ENCODE data around the gene SAMD14. TPM values are rescaled to one million over a fixed set of nuclear protein-coding genes. Genes with fewer than 3 reads are reported as not detected.

Gene SAMD14
- total and polyA plus RNA-seq, 2 of the 4 experiments (the other 2 are of a cell fraction), result 1.4 to 6.2 TPM

- no peaks in the 10 kb centered on the region for H4K20me1 ChIP-seq (ENCODE audit: insufficient read depth, low read length)
- H3K9me3 ChIP-seq (ENCODE audit: control insufficient read depth, insufficient read depth, low read length), result no peaks in the 10 kb centered on the region
- in situ Hi-C loops (cut with MboI; ENCODE audit: low sequenced_read_pairs) (no loop called here), intact Hi-C loops (cut with micrococcal nuclease) (loop anchor here (2.0 to 10.0 kb wide), 2 partner anchors 40 to 872 kb away; no protein-coding TSS in a partner anchor), dilution Hi-C loops (cut with HindIII; ENCODE audit: low sequenced_read_pairs, unreplicated experiment) (no loop called here)
- BruUV-seq (replicated peaks), result no TSS peak
- no peak for ATAC-seq (ENCODE audit: low read depth)
- no peak overlapping the region; the same call in 1 of the 2 replicates for H3K56ac ChIP-seq (ENCODE audit: extremely low read depth, insufficient read depth, low read length)
- H2BK20ac ChIP-seq (ENCODE audit: low read depth, low read length), result peak overlapping the region; percentile 39; the same call in 1 of the 2 replicates
- H3K36me3 ChIP-seq (ENCODE audit: control insufficient read depth, insufficient read depth, low read length), result peaks cover 26% of the 10 kb centered on the region
- no peak overlapping the region for H2BK120ac ChIP-seq (ENCODE audit: low read depth, low read length)
- ChIA-PET CTCF (interaction anchor here (1.2 kb wide), 1 partner anchor 27 kb away, joined by 3 read pairs; no protein-coding TSS in a partner anchor), POLR2A (ENCODE audit: unreplicated experiment) (no interaction called here)
- peak overlapping the region; percentile 87; the same call in 1 of the 2 replicates for H3K23ac ChIP-seq (ENCODE audit: low read depth, low read length)
- H2BK15ac ChIP-seq (ENCODE audit: low read depth, low read length), result no peak overlapping the region
- no peak for DNase-seq
- H3K14ac ChIP-seq (replicated peaks; ENCODE audit: low read depth, low read length), result peak overlapping the region; percentile 48; the same call in 1 of the 2 replicates
- no peak overlapping the region for H2AFZ ChIP-seq (replicated peaks; ENCODE audit: low read length, poor library complexity)
- H3K27me3 ChIP-seq (ENCODE audit: control insufficient read depth, insufficient read depth, low read length), result no peaks in the 10 kb centered on the region
- peaks cover 56 to 89% of the 10 kb centered on the region in 2 experiments for H3K79me1 ChIP-seq (ENCODE audit: low read depth in 1 of 2, low read length in 2 of 2)
- no peak overlapping the region for H3K18ac ChIP-seq (ENCODE audit: low read depth, low read length)
- no CpG with 5 or more reads among the region's 2 CpGs for WGBS, 2 experiments (ENCODE audit: extremely low coverage in 2 of 2, insufficient read length in 1 of 2)
- H3K9me1 ChIP-seq (ENCODE audit: insufficient read depth, low read length), result peaks cover 47% of the 10 kb centered on the region
- no peak for TF ChIP-seq CTCF (conservative IDR thresholded peaks at IDR 0.05; ENCODE audit: low read depth, low read length)
- TF ChIP-seq RCOR1 (IDR thresholded peaks at IDR 0.05; ENCODE audit: insufficient replicate concordance, low read length), result no peak
- TF ChIP-seq CEBPB (IDR thresholded peaks at IDR 0.05; ENCODE audit: low read depth, low read length), result no peak
- TF ChIP-seq POLR2A (IDR thresholded peaks at IDR 0.05; ENCODE audit: low read depth, low read length), result no peak
- no peak for TF ChIP-seq CHD1 (IDR thresholded peaks at IDR 0.05; ENCODE audit: low read depth, low read length)
- no peak for TF ChIP-seq RFX5 (IDR thresholded peaks at IDR 0.05; ENCODE audit: low read depth, low read length)
- no peak for TF ChIP-seq USF2 (IDR thresholded peaks at IDR 0.05; ENCODE audit: low read depth, low read length)
- no peak for TF ChIP-seq MAFK (IDR thresholded peaks at IDR 0.05; ENCODE audit: low read depth, low read length)
- no peak for TF ChIP-seq RAD21 (IDR thresholded peaks at IDR 0.05; ENCODE audit: low read length)
- no peak for TF ChIP-seq MAZ (IDR thresholded peaks at IDR 0.05; ENCODE audit: borderline replicate concordance, low read depth, low read length)
- no peak for TF ChIP-seq BHLHE40 (IDR thresholded peaks at IDR 0.05; ENCODE audit: low read depth, low read length)
- peak overlapping the region in 1 of 2 experiments; percentile 30; a peak in 1 of 4 replicates for H4K8ac ChIP-seq (ENCODE audit: low read depth in 2 of 2, low read length in 2 of 2)
- no peak overlapping the region for H3K9ac ChIP-seq (ENCODE audit: low read depth, low read length)
- no peak overlapping the region for H4K5ac ChIP-seq (ENCODE audit: low read depth, low read length)
- H2AK9ac ChIP-seq (replicated peaks; ENCODE audit: low read depth, low read length, poor library complexity), result no peak overlapping the region
- no peak overlapping the region for H3K4me3 ChIP-seq (ENCODE audit: insufficient read depth, low read depth, low read length)
- H3K27ac ChIP-seq (ENCODE audit: insufficient read depth, low read length), result no peak overlapping the region
- peak overlapping the region; percentile 60 for H3K4ac ChIP-seq (ENCODE audit: low read depth, low read length)
- peak overlapping the region; percentile 45 for H2AK5ac ChIP-seq (ENCODE audit: low read depth, low read length)
- peak overlapping the region; percentile 40 for H2BK5ac ChIP-seq (ENCODE audit: low read depth, low read length, poor library complexity, severe bottlenecking)
- H3K4me1 ChIP-seq (ENCODE audit: control insufficient read depth, insufficient read depth, low read length), result peaks cover 36% of the 10 kb centered on the region
- H3K4me2 ChIP-seq (ENCODE audit: low read depth, low read length), result no peak overlapping the region
- no peak overlapping the region for H4K91ac ChIP-seq (ENCODE audit: insufficient read depth, low read depth, low read length)
Observed at GRCh38 chr17:50066995-50067394, 63.0 kb downstream of the SAMD14 start.
